Measurements from ENCODE around the gene ZNF672.

GRCh38 chr1:248862998-248863881 is 25.2 kb downstream of the ZNF672 start:
- no peak for TF ChIP-seq EZH2 (IDR thresholded peaks at IDR 0.05; ENCODE audit: low read length)
- TF ChIP-seq CTCF (optimal IDR thresholded peaks at IDR 0.05 in 1 of 3, IDR thresholded peaks at IDR 0.05 in 1 of 3, conservative IDR thresholded peaks at IDR 0.05 in 1 of 3; ENCODE audit: extremely low read depth in 1 of 3, insufficient read depth in 2 of 3, low read length in 3 of 3), result no peak
